Stimulated activated CD4-positive, alpha-beta T cell treated with anti-CD3 and anti-CD28 coated beads, TNF-alpha, amount 100 ng/mL, for 4 hours (primary cell): ENCODE results near the gene CENPX.
A peak's percentile ranks its signal among the peaks of the same experiment; 100 is the strongest.

Experiments used
- DNase-seq, 3 experiments: peaks; one replicate each; pipeline ENCODE4 v3.0.0-alpha.2; 2020; ENCODE audit warnings: low read depth in 3 of 3

The CENPX gene

GRCh38 chr17:82055023-82055964, 32.6 kb upstream of the CENPX start:
- no peak for DNase-seq

- DNase-seq, result no peak
Observed at GRCh38 chr17:82054351-82055022, 31.8 kb upstream of the CENPX start.

- DNase-seq, result no peak
Observed at GRCh38 chr17:82053556-82054263, 31.0 kb upstream of the CENPX start.

GRCh38 chr17:82053130-82053529, 30.5 kb upstream of the CENPX start:
- no peak for DNase-seq

GRCh38 chr17:82052638-82053059, 30.0 kb upstream of the CENPX start:
- DNase-seq, result no peak

- DNase-seq, result peak; percentile 66 to 77 (median 73)
Observed at GRCh38 chr17:82051776-82052637, 29.3 kb upstream of the CENPX start, which contains the start of the genes GPS1 and RFNG. GPS1 (plus strand) TSS chr17:82051898; CDS start chr17:82051932, 34 bp downstream. RFNG (minus strand) TSS chr17:82051811; CDS start chr17:82051766, 45 bp downstream.

GRCh38 chr17:82050761-82051641, 28.3 kb upstream of the CENPX start:
- DNase-seq, result no peak

GRCh38 chr17:82050152-82050760, 27.6 kb upstream of the CENPX start:
- no peak for DNase-seq

GRCh38 chr17:82049521-82049971, 26.9 kb upstream of the CENPX start:
- DNase-seq, result no peak

GRCh38 chr17:82049106-82049505, 26.4 kb upstream of the CENPX start:
- DNase-seq, result no peak

GRCh38 chr17:82048571-82048971, 25.9 kb upstream of the CENPX start:
- DNase-seq, result no peak

GRCh38 chr17:82047914-82048570, 25.4 kb upstream of the CENPX start:
- DNase-seq, result no peak

GRCh38 chr17:82047379-82047778, 24.7 kb upstream of the CENPX start:
- DNase-seq, result no peak

GRCh38 chr17:82046903-82047302, 24.2 kb upstream of the CENPX start:
- no peak for DNase-seq

GRCh38 chr17:82045936-82046484, 23.3 kb upstream of the CENPX start:
- DNase-seq, result no peak

GRCh38 chr17:82043507-82043906, 20.8 kb upstream of the CENPX start:
- no peak for DNase-seq

GRCh38 chr17:82042649-82043048, 20.0 kb upstream of the CENPX start:
- no peak for DNase-seq

- DNase-seq, result no peak
Observed at GRCh38 chr17:82041144-82041814, 18.6 kb upstream of the CENPX start.
